GM18526 (cell line): ENCODE measurements around the gene LIAS.

Experiments
- POLR2A ChIP-seq: IDR thresholded peaks from 3 replicates; pipeline ENCODE4 v1.6.1; 2011; ENCODE audit not compliant: insufficient read length; ENCODE audit errors: extremely low read depth

The LIAS gene

DNA sequence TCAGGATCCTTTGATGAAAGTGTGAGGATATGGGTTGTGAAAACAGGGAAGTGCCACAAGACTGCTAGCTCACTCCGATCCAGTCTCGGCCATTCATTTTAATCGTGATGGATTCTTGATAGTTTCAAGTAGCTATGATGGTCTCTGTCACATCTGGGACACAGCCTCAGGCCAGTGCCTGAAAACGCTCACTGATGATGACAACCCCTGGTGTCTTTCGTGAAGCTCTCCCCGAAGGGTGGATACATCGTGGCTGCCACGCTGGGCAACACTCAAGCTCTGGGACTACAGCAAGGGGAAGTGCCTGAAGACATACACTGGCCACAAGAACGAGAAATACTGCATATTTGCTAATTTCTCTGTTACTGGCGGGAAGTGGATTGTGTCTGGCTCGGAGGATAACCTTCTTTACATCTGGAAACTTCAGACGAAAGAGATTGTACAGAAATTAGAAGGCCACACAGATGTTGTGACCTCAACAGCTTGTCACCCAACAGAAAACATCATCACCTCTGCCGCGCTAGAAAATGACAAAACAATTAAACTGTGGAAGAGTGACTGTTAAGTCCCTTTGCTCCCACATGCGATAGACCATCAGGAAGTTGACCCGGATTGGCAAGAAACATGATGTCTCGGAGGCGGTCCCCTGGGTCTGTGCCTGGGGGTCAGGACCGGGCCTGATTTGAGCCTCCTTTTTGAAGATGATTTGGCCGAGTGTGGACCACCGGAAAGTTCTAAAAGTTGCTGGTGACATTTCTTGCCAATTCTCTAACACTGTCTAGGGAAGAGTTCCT is 22.2 kb downstream of the LIAS start:
- no peak for TF ChIP-seq POLR2A

DNA sequence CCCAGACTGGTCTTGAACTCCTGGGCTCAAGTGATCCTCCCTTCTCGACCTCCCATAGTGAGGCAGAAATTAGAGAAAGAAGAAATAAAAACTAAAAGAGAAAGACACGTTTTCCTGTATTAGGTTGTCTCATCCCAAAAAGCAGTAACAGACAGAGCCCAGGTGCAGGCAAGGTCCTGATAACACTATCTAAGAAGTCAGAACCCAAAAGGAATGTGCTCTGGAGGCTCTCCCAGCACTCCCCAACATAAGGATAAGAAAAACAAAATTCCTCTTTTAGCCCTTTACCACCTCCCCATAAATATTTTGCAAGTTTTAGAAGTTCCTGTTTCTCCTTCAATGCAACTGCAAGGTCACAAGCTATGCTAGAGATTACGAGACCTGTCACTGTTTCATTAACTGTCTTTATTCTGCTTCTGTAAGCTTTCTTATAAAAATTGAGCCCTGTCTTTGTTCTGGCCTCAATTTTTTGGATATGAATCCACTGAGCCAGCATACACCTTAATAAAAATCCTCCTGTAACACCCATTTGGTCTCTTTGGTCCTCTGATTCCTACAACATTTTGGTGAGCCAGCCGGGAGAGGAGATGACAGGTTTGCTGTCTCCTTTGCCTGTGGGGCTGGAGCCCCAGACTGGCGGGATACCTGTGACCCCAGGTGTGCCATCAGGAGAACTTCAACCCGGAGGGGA is 25.9 kb downstream of the LIAS start:
- no peak for TF ChIP-seq POLR2A

DNA sequence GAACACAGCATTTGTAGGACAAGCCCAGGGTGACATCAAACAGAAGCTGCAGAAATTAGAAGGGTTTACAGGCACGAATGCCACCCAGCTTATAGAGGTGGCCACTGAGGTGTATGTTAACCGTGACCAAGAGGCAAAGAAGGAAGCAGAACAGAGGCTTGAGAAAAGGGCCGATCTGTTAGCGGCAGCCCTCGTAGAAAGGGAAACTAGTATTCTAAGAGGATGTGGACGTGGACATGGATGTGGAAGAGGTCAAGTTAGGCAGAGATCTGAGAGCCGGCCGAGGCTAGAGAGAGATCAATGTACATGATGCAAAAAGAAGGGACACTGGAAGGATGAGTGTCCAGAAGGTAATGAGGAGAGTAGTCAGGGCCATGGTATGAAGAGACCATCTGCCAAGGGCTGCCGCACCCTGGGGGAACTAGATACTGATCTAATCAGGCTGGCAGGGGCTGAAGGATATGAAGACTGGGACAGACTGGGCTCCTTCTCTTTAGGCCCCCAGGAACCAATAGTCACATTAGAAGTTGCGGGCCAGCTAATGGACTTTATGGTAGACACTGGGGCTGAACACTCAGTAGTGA is 27.5 kb downstream of the LIAS start:
- TF ChIP-seq POLR2A, result no peak

DNA sequence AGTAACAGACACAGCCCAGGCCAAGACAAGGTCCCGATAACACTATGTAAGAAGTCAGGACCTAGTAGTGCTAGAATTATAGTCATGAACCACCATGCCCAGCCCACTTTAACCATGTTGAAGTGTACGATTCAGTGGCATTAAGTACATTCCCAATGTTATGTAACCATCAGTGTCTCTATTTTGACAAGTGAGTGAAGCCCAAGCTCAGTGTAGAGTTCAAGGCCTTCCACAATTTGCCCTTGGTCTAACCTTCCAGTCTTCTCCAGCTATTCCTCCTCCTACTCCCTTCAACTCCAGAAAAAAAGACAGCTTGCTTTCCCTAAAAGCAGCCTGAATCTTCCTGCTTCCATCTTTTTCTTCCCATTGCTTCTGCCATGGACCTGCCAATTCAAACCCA is 31.5 kb downstream of the LIAS start:
- no peak for TF ChIP-seq POLR2A

DNA sequence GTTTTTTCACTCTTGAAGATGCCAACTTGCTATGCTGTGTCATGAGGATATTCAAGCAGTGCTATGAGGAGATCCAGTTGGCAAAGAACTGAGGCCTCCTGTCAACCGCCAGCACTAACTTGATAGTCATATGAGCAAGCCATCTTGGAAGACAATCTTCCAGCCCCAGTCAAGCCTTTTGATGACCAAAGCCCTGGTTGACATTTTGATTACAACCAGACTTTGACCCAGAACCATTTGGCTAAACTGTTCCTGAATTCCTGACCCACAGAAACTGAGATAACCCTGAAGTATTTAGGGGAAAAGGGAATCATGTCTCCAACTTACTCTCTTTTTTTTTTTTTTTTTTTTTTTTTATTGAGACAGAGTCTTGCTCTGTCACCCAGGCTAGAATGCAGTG is 35.5 kb downstream of the LIAS start:
- no peak for TF ChIP-seq POLR2A

DNA sequence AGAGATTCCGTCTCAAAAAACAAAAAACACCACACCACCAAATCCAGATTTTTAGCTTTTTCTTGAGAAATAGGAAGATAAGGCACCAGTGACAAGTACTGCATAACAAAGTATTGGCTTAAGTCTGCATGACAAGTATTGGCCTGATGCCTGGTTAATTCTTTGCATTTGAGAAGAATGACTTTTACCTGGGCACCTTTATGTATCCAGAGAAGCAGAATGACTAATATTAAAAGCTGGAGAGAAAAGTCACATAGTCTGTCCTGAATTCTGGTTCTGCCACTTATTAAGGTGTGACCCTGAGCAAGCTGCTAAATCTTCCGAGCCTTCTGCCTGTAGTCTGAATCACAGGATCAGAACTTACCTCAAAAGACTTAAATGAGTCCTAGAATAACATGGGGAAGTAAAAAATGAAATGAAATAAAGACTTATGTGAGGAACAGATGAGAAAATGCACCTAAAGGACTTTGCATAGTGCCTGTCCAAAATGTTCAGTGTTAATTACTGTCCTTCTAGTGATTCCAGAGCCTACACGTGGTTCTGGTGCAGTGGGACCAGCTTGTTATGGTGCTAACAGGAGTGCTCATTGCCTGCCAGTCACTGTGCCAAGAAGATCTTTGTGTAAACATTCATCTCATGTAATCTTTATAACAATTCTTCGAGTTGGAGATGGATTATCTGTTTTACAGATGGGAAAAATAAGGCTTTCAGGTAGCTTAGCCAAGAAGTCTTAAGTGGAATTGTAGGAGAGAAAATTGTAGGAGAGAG is 36.8 kb downstream of the LIAS start:
- no peak for TF ChIP-seq POLR2A

DNA sequence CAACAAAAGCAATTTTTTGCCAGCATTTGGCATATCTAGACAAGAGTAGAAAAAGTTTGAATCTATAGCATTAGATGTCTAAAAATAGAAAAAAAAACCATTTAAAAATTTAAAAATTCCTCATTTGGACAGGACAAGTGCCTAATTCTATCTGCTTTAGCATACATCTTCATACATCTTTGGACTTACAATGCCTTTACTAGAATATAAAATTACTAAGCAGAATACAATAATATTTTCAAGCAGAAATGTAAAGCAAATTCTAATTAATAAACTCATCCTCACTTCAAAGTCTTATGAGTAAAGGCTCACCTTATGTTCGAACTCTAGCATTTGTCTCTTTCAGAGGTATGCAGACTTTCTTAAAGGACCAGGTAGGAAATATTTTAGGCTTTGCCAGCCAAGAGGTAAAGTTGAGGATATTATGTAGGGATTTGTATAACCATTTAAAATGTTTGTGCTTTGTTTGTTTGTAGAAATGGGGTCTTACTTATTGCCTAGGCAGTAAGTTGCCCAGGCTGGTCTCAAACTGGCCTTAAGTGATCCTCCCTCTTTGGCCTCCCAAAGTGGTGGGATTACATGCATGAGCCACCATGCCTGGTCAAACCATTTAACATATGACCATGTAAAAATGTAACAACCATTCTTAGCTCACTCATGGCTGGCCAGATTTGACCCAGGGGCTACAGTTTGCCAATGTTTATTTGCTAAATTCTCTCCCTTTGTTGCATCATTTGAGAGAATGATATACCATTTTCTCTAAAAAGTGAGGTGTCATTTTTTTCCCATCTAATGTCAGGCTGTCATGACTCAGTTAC is 39.3 kb downstream of the LIAS start:
- no peak for TF ChIP-seq POLR2A

DNA sequence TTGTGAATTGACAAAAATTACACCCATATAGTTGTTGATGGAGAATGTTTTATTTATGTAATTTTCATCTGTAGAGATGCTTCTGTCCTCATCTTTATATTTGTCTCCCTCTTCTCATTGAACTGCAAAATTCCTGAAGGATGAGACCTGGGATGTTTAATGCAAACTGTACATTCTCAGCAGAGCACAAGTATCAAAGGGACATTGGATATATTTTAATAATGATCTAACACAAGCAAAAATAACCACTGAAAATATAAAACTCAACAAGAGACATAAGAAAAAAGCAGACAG is 39.8 kb downstream of the LIAS start:
- no peak for TF ChIP-seq POLR2A

DNA sequence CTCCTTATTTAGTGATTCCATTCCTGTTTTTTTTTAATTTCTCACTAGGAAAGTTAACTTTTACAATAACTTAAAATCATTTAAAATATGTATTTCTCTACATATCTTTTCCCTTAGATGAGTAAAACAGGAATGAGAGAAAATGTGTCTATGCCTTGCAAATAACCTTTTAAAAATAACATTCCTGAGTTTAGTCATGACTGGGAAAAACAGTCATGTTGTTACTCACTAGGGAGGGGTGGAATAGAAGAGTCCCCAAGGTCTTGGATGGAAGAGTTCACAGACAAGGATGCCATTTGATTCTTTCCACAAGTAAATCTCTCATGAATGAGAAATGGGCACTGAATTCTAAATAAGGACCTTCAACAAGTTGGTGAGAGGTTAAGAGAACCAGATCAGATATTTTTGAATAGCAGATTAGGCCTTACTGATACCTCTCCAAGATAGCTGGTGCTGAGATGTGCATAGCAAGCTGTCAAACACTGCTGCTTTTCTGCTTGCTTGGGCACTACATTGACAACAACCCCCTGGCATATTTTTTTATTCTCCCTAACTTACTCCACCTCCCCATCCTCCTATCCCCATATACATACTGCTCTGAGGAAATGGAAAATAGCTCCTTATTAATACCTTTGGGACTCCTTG is 43.3 kb downstream of the LIAS start:
- TF ChIP-seq POLR2A, result no peak

DNA sequence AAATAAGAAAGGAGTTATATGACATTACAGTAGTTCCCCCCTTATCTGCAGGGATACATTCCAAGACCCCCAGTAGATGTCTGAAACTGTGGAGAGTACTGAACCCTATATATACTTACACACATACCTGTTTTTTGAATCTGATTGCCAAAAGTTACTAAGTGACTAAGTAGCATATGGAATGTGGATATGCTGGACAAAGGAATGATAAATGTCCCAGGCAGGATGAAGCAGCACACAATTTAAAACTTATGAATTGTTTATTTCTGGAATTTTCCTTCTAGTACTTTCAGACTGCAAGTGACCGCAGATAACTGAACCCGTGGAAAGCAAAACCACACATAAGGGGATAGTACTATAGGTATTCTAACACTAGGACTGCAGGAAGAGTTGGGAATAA is 45.7 kb downstream of the LIAS start:
- TF ChIP-seq POLR2A, result no peak

DNA sequence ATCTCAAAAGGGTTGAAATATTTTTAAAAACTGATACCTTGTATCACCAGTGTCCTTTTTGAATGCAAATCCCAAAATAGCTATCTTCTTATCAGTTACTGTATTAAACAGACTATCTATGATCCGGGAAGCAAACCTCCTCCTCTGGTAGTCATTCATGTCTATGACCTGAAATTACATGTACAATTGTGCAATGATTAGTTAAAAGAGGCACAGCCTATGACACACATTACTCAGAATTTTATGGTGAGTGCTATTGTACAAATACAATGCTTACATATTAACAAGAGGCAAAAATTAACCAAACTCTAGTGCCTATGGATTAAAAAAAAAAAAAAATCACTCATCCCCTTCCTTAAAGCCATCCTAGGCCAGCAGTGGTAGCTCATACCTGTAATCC is 46.7 kb downstream of the LIAS start:
- TF ChIP-seq POLR2A, result no peak

DNA sequence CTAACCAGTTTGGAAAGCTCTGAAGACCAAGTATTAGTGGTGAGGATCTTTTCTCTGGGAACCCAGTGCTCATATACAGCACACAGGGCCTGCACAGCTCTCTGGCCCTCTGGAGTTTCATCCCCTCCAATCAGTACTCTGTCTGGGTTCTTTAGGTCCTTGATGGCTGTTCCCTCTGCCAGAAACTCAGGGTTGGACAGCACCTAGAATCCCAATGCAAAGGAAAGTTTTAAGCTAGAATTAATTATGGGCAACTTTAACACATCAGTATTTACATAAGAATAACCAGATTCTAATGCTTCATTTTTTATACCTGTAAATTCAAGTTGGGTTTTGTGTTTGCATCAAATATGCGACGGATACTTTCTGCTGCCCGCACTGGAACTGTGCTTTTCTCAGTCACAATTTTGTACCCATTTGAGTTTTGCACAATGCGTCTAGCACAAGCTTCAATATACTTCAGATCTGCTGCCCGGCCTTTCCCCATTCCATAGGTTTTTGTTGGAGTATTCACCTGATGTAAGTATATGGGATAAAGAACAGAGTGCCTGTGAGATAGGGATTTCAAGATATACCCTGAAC is 51.6 kb downstream of the LIAS start:
- TF ChIP-seq POLR2A, result no peak

DNA sequence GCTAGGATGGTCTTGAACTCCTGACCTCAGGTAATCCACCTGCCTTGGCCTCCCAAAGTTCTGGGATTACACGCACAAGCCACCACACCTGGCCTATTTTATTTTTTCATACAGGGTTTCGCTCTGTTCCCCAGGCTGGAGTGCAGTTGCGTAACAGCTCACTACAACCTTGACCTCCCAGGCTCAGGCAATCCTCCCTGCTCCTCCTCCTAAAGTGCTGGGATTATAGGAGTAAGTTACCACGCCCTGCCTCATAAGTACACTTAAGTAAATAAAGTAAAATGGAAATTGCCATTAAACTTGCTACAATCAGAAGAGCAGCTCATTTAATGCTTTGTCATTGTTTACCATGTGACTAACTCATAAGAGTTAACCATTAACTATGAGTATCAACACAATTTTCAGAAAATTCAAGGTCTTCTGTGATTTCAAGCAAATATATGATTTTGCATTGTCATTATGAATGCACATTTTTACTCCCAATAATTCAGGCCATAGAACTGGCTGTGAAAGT is 56.1 kb downstream of the LIAS start:
- TF ChIP-seq POLR2A, result no peak

DNA sequence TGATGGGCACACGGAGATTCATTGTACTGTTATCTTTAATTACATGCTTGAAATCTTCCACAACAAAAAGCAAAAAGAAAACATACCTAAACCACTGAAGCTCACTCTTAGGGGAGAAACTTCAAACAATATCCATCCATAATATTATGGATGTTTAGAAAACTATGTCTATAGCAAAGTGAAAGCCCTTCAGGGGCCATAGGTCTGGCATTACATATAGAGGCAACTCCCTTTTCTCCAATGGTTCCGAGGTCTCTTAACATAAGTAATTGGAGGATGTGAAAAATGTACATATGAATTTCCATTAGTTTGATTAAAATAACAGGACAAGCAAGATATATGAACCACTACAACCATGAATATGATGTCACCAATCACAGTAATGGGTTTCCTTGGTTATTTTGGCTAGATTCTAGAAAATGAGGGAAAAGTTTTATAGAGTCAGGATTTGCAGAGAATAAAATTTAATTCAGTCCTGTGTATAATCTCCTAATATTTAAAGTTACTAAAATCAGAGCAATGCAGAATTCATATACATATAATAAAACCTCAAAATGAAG is 57.6 kb downstream of the LIAS start:
- no peak for TF ChIP-seq POLR2A
